Mesenchymal stem cell (in vitro differentiated cells and primary cell): ENCODE data around the gene LMO2.

Experiments
- DNase-seq: peaks from one replicate; pipeline ENCODE4 v3.0.0-alpha.2; 2013
- H2AFZ ChIP-seq: one replicate; pipeline ENCODE4 v1.6.1; 2013; ENCODE audit warnings: low read depth, mild to moderate bottlenecking, control low read depth, inconsistent platforms, low read length, moderate library complexity
- H2AK5ac ChIP-seq: 2 replicates; pipeline ENCODE4 v1.6.1; 2013; ENCODE audit warnings: low read length, moderate library complexity, mild to moderate bottlenecking, inconsistent platforms; ENCODE audit not compliant: severe bottlenecking
- H2BK120ac ChIP-seq: one replicate; pipeline ENCODE4 v1.6.1; 2013; ENCODE audit warnings: low read depth, mild to moderate bottlenecking, inconsistent platforms, low read length, moderate library complexity
- H2BK12ac ChIP-seq, 2 experiments: one replicate each; pipeline ENCODE4 v1.6.1; 2013; ENCODE audit warnings: inconsistent platforms in 2 of 2, low read length in 2 of 2, mild to moderate bottlenecking in 2 of 2, moderate library complexity in 2 of 2, control low read depth in 1 of 2
- H2BK15ac ChIP-seq: one replicate; pipeline ENCODE4 v1.6.1; 2013; ENCODE audit warnings: mild to moderate bottlenecking, low read depth, inconsistent platforms; ENCODE audit not compliant: poor library complexity, severe bottlenecking
- H2BK5ac ChIP-seq: 2 replicates; pipeline ENCODE4 v1.6.1; 2013; ENCODE audit warnings: low read depth, mild to moderate bottlenecking, low read length, control low read depth, inconsistent platforms; ENCODE audit not compliant: poor library complexity, severe bottlenecking
- H3K14ac ChIP-seq, 2 experiments: one replicate each; pipeline ENCODE4 v1.6.1; 2013; ENCODE audit warnings: inconsistent platforms in 2 of 2, low read length in 2 of 2, control low read depth in 1 of 2, mild to moderate bottlenecking in 1 of 2, moderate library complexity in 1 of 2
- H3K18ac ChIP-seq, 2 experiments: one replicate each; pipeline ENCODE4 v1.6.1; 2013; ENCODE audit warnings: inconsistent platforms in 2 of 2, low read length in 2 of 2, control low read depth in 1 of 2, low read depth in 1 of 2, mild to moderate bottlenecking in 1 of 2
- H3K23ac ChIP-seq, 2 experiments: one replicate each; pipeline ENCODE4 v1.6.1; 2013; ENCODE audit warnings: inconsistent platforms in 2 of 2, low read length in 2 of 2, mild to moderate bottlenecking in 2 of 2, moderate library complexity in 2 of 2, control low read depth in 1 of 2
- H3K27ac ChIP-seq: 2 replicates; pipeline ENCODE4 v1.5.1; 2013; ENCODE audit warnings: mild to moderate bottlenecking, moderate library complexity, low read length, control low read depth, inconsistent platforms; ENCODE audit not compliant: poor library complexity, severe bottlenecking
- H3K27me3 ChIP-seq, 2 experiments: 2 replicates each; pipeline versions ENCODE4 v1.6.1 to v1.7.0; 2013; ENCODE audit warnings: low read length in 2 of 2, mild to moderate bottlenecking in 2 of 2, moderate library complexity in 2 of 2, control low read depth in 1 of 2, inconsistent platforms in 1 of 2; ENCODE audit not compliant: control insufficient read depth in 1 of 2, insufficient read depth in 1 of 2
- H3K36me3 ChIP-seq, 2 experiments: 2 replicates each; pipeline versions ENCODE4 v1.6.1 to v1.7.0; 2013; ENCODE audit warnings: low read length in 2 of 2, control low read depth in 1 of 2, inconsistent platforms in 1 of 2, low read depth in 1 of 2, mild to moderate bottlenecking in 1 of 2; ENCODE audit not compliant: insufficient read depth in 2 of 2, control insufficient read depth in 1 of 2
- H3K4ac ChIP-seq, 2 experiments: one replicate each; pipeline ENCODE4 v1.6.1; 2013; ENCODE audit warnings: inconsistent platforms in 2 of 2, low read length in 2 of 2, mild to moderate bottlenecking in 2 of 2, moderate library complexity in 2 of 2, control low read depth in 1 of 2, low read depth in 1 of 2
- H3K4me1 ChIP-seq: 2 replicates; pipeline ENCODE4 v1.6.1; 2013; ENCODE audit warnings: low read depth, low read length, control low read depth; ENCODE audit not compliant: control insufficient read depth, insufficient read depth
- H3K4me2 ChIP-seq: 2 replicates; pipeline ENCODE4 v1.6.1; 2013; ENCODE audit warnings: low read length, mild to moderate bottlenecking, inconsistent platforms; ENCODE audit not compliant: poor library complexity, severe bottlenecking
- H3K4me3 ChIP-seq, 2 experiments: 2 replicates each; pipeline versions ENCODE4 v1.5.1 to v1.7.0; 2013; ENCODE audit warnings: low read length in 2 of 2, mild to moderate bottlenecking in 2 of 2, control low read depth in 1 of 2, low read depth in 1 of 2; ENCODE audit not compliant: insufficient read depth in 1 of 2
- H3K79me1 ChIP-seq: replicated peaks from 2 replicates; pipeline ENCODE4 v1.6.1; 2013; ENCODE audit warnings: mild to moderate bottlenecking, control low read depth, low read length, inconsistent platforms; ENCODE audit not compliant: poor library complexity, severe bottlenecking
- H3K9ac ChIP-seq: 2 replicates; pipeline ENCODE4 v1.7.0; 2013; ENCODE audit warnings: mild to moderate bottlenecking, low read length, moderate library complexity
- H3K9me3 ChIP-seq: 2 replicates; pipeline ENCODE4 v1.7.0; 2013; ENCODE audit warnings: mild to moderate bottlenecking, low read length; ENCODE audit not compliant: control insufficient read depth
- H4K8ac ChIP-seq: one replicate; pipeline ENCODE4 v1.6.1; 2013; ENCODE audit warnings: inconsistent platforms, mild to moderate bottlenecking, low read length, moderate library complexity
- H4K91ac ChIP-seq: one replicate; pipeline ENCODE4 v1.6.1; 2013; ENCODE audit warnings: mild to moderate bottlenecking, low read length, inconsistent platforms
- WGBS: methylation state at CpG from one replicate; pipeline ENCODE4 v1.1.7; 2013; ENCODE audit warnings: mixed read lengths; 5-methylcytosine and 5-hydroxymethylcytosine counted together

The LMO2 gene

DNA sequence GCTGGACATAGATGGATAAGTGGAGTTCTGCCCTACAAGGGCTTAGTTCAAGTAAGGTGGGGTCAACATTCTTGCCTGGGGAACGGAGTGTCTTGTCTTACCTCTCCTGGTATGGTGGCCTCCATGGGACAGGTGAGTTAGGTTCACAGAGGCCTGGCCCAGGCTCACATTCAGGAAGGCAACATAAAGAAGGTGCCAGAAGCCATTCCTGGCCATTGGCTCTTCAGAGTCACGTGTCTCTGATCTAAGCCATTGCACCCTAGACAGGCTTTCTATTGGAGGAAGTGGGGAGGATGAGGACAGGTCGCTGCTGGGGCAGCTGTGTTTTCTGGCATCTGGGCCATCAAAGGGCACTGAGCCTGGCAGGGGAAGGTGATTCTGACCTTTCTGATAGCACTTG is 14.8 kb downstream of the LMO2 start:
- H3K4me1 ChIP-seq, result no peaks in the 10 kb centered on the region
- H2AFZ ChIP-seq, result no peak overlapping the region
- H2BK12ac ChIP-seq, result no peak overlapping the region
- no peak overlapping the region for H2AK5ac ChIP-seq
- H2BK5ac ChIP-seq, result no peak overlapping the region
- 82% methylated on average over 3 of the region's 3 CpGs for WGBS
- no peak overlapping the region for H3K18ac ChIP-seq
- no peaks in the 10 kb centered on the region for H3K79me1 ChIP-seq
- H3K4ac ChIP-seq, result no peak overlapping the region
- H2BK120ac ChIP-seq, result no peak overlapping the region
- H4K8ac ChIP-seq, result no peak overlapping the region
- no peak overlapping the region for H3K14ac ChIP-seq
- H3K4me2 ChIP-seq, result no peak overlapping the region
- DNase-seq, result no peak
- no peak overlapping the region for H2BK15ac ChIP-seq
- H4K91ac ChIP-seq, result no peak overlapping the region
- no peak overlapping the region for H3K4me3 ChIP-seq
- H3K23ac ChIP-seq, result no peak overlapping the region
- no peaks in the 10 kb centered on the region for H3K9me3 ChIP-seq
- H3K9ac ChIP-seq, result no peak overlapping the region
- H3K36me3 ChIP-seq, result no peaks in the 10 kb centered on the region
- no peak overlapping the region for H3K27ac ChIP-seq
- H3K27me3 ChIP-seq, result peaks cover 63 to 91% of the 10 kb centered on the region in 2 experiments

DNA sequence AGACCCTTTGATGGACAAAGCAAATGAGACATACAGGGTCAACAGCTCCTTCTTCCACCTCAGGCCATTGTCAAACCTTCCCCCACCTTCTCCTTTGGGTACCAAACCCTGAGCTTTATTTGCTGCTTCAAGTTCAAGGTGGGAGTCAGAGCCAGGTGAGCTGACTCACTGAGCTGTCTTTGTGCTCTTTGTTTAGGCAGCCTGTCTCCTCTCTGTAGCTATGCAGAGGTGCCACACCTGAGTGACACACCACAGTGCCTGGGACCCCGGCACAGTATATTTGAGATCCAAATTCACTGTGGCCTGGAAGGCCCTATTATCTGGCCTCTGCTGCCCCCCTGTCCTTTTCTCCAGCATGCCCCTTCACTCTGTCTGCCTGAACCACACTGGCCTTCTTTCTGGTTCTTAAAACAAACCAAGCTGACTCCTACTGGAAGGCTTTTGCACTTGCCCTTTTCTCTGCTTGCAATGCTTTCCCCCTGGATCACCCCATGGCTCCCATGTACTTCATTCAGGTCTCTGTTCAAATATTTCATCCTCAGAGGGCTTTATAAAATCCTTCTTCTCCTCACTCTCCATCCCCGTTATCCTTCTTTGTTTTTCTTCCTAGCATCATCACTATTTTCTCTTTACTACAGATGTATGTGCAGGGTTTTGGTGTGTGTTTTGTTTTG is 16.1 kb downstream of the LMO2 start:
- H2BK12ac ChIP-seq, result no peak overlapping the region

DNA sequence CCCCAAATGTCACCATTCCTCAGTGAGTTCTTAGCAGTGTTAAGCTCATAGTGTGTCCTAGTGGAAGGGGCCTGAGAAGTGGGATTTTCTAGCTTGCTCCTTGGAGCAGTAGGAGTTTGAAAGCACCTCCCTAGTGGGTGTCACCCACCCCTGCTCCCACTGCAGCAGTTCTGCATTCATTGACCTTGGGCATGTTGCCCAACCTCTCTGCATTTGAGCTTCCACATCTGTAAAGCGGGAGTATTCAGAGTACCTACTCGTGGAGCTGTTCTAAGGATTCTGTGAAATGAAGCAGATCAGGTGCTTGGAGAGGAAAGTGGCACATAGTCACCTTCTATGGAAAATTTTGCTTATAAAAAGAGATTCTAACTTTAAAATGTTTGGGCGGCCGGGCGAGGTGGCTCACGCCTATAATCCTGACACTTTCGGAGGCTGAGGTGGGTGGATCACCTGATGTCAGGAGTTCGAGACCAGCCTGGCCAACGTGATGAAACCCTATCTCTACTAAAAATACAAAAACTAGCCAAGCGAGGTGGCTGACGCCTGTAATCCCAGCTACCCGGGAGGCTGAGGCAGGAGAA is 16.9 kb downstream of the LMO2 start:
- no peak overlapping the region for H2BK12ac ChIP-seq
- no peak overlapping the region for H3K4ac ChIP-seq
- H2AK5ac ChIP-seq, result no peak overlapping the region
- H3K9me3 ChIP-seq, result no peaks in the 10 kb centered on the region
- H3K36me3 ChIP-seq, result no peaks in the 10 kb centered on the region
- H3K23ac ChIP-seq, result no peak overlapping the region
- H3K4me1 ChIP-seq, result peaks cover 4% of the 10 kb centered on the region
- no peak overlapping the region for H3K4me2 ChIP-seq
- H2BK5ac ChIP-seq, result no peak overlapping the region
- H3K79me1 ChIP-seq, result no peaks in the 10 kb centered on the region
- no peak for DNase-seq
- no peak overlapping the region for H3K14ac ChIP-seq
- H2AFZ ChIP-seq, result no peak overlapping the region
- no peak overlapping the region for H3K9ac ChIP-seq
- H2BK120ac ChIP-seq, result no peak overlapping the region
- no peak overlapping the region for H2BK15ac ChIP-seq
- peaks cover 64 to 85% of the 10 kb centered on the region in 2 experiments for H3K27me3 ChIP-seq
- H3K27ac ChIP-seq, result no peak overlapping the region
- H3K18ac ChIP-seq, result no peak overlapping the region
- H4K91ac ChIP-seq, result no peak overlapping the region
- H3K4me3 ChIP-seq, result no peak overlapping the region
- 84% methylated on average over 12 of the region's 12 CpGs for WGBS
- no peak overlapping the region for H4K8ac ChIP-seq

More for the DNA sequence above, 16.1 kb downstream of the LMO2 start:
- no peak overlapping the region for H2BK15ac ChIP-seq
- H3K4me2 ChIP-seq, result no peak overlapping the region
- no peak overlapping the region for H3K18ac ChIP-seq
- H3K27me3 ChIP-seq, result peaks cover 62 to 88% of the 10 kb centered on the region in 2 experiments
- H3K4me3 ChIP-seq, result no peak overlapping the region
- H4K91ac ChIP-seq, result no peak overlapping the region
- H3K9ac ChIP-seq, result no peak overlapping the region
- H3K27ac ChIP-seq, result no peak overlapping the region
- no peak overlapping the region for H2AK5ac ChIP-seq
- H2BK120ac ChIP-seq, result no peak overlapping the region
- H3K23ac ChIP-seq, result no peak overlapping the region
- no peak overlapping the region for H4K8ac ChIP-seq
- no peak overlapping the region for H3K14ac ChIP-seq
- no peak overlapping the region for H2AFZ ChIP-seq
- no peak overlapping the region for H2BK5ac ChIP-seq
- no peak for DNase-seq
- no peaks in the 10 kb centered on the region for H3K4me1 ChIP-seq
- no peak overlapping the region for H3K4ac ChIP-seq
- no peaks in the 10 kb centered on the region for H3K36me3 ChIP-seq
- H3K9me3 ChIP-seq, result no peaks in the 10 kb centered on the region
- H3K79me1 ChIP-seq, result no peaks in the 10 kb centered on the region
- 90% methylated on average over 1 of the region's 2 CpGs for WGBS

DNA sequence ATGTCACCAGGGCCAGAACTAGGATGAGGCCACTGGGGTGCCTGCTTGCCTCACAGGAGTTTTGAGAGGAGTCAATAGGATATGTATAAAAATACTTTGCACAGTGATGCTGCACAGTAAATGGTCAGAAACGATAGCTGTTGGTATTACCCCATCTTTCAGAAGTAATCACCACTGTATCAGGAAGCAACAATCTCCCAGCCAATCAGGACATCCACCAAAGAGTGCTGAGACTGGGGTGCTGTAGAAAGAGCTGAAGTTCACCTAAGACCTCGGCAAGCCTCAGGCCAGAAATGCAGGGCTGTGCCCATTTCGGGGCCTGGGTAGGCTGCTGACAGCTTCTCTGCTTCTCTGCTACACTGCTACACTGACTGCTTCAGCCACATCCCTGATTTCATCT is 17.4 kb downstream of the LMO2 start:
- Histone ChIP-seq H3K4ac (no peak overlapping the region), H3K23ac (no peak overlapping the region), H2BK120ac (no peak overlapping the region), H3K4me2 (no peak overlapping the region), H3K9ac (no peak overlapping the region), H2BK15ac (no peak overlapping the region), H2AFZ (no peak overlapping the region), H3K27ac (no peak overlapping the region), H3K79me1 (no peaks in the 10 kb centered on the region), H3K14ac (no peak overlapping the region), H3K4me3 (no peak overlapping the region), H4K91ac (no peak overlapping the region), H3K9me3 (no peaks in the 10 kb centered on the region), H3K27me3 (peaks cover 64 to 81% of the 10 kb centered on the region in 2 experiments), H3K4me1 (peaks cover 4% of the 10 kb centered on the region), H3K18ac (no peak overlapping the region), H4K8ac (no peak overlapping the region), H2BK12ac (no peak overlapping the region), H2BK5ac (no peak overlapping the region), H2AK5ac (no peak overlapping the region), H3K36me3 (no peaks in the 10 kb centered on the region)
- WGBS, result 85% methylated on average over 3 of the region's 3 CpGs
- no peak for DNase-seq
